ENCODE measurements around the gene FECH. TPM values are rescaled to one million over a fixed set of nuclear protein-coding genes. Genes with fewer than 3 reads are reported as not detected.

The FECH gene
- total RNA-seq, 2 experiments from 2014 or later: 5.3 to 14.2 TPM

GRCh38 chr18:57619876-57620275 is 33.4 kb upstream of the FECH start:
- Histone ChIP-seq H3K4me2 (ENCODE audit: low read length) (peak overlapping the region; percentile 95), H2AFZ (ENCODE audit: low read length) (no peak overlapping the region), H4K20me1 (ENCODE audit: insufficient read depth, low read length) (peaks cover 6% of the 10 kb centered on the region; the same call in 1 of the 2 replicates), H3K27ac (ENCODE audit: low read depth, low read length, poor library complexity, severe bottlenecking) (no peak overlapping the region), H3K9me2 (ENCODE audit: insufficient read depth, low read length) (no peaks in the 10 kb centered on the region), H3K4me3 (ENCODE audit: low read depth, low read length, poor library complexity, severe bottlenecking) (peak overlapping the region; percentile 90), H3K4me1 (ENCODE audit: insufficient read depth, low read length, poor library complexity, severe bottlenecking) (peaks cover 18% of the 10 kb centered on the region), H3K9me3 (ENCODE audit: low read length) (no peaks in the 10 kb centered on the region), H3K36me3 (ENCODE audit: insufficient read depth, low read length) (peaks cover 38% of the 10 kb centered on the region), H3K79me2 (ENCODE audit: insufficient read depth, low read depth, low read length) (peaks cover 32% of the 10 kb centered on the region)
- ChIA-PET CTCF (ENCODE audit: unreplicated experiment) (no interaction called here), POLR2A (interaction anchor here (0.6 kb wide), 1 partner anchor 595 kb away, joined by 3 read pairs; no protein-coding TSS in a partner anchor)
- intact Hi-C loops (cut with micrococcal nuclease; ENCODE audit: unreplicated experiment): no loop called here
- no peak for DNase-seq (ENCODE audit: low spot score)
- BruUV-seq (replicated peaks): no TSS peak
- no peak for TF ChIP-seq CTCF (conservative IDR thresholded peaks at IDR 0.05; ENCODE audit: low read length)
- no peak for TF ChIP-seq EZH2phosphoT487 (IDR thresholded peaks at IDR 0.05; ENCODE audit: borderline replicate concordance, low read depth, low read length)

GRCh38 chr18:57618910-57619309 is 32.4 kb upstream of the FECH start:
- ChIA-PET CTCF (ENCODE audit: unreplicated experiment) (no interaction called here), POLR2A (no interaction called here)
- H3K36me3 ChIP-seq (ENCODE audit: insufficient read depth, low read length): peaks cover 44% of the 10 kb centered on the region
- BruUV-seq (replicated peaks): no TSS peak
- no peak overlapping the region for H3K4me3 ChIP-seq (ENCODE audit: low read depth, low read length, poor library complexity, severe bottlenecking)
- no peak overlapping the region for H3K27ac ChIP-seq (ENCODE audit: low read depth, low read length, poor library complexity, severe bottlenecking)
- H3K9me3 ChIP-seq (ENCODE audit: low read length): no peaks in the 10 kb centered on the region
- H3K9me2 ChIP-seq (ENCODE audit: insufficient read depth, low read length): no peaks in the 10 kb centered on the region
- peaks cover 32% of the 10 kb centered on the region for H3K79me2 ChIP-seq (ENCODE audit: insufficient read depth, low read depth, low read length)
- peaks cover 18% of the 10 kb centered on the region for H3K4me1 ChIP-seq (ENCODE audit: insufficient read depth, low read length, poor library complexity, severe bottlenecking)
- H4K20me1 ChIP-seq (ENCODE audit: insufficient read depth, low read length): peaks cover 6% of the 10 kb centered on the region; the same call in 1 of the 2 replicates
- no peak overlapping the region for H2AFZ ChIP-seq (ENCODE audit: low read length)
- no peak for DNase-seq (ENCODE audit: low spot score)
- intact Hi-C loops (cut with micrococcal nuclease; ENCODE audit: unreplicated experiment): no loop called here
- H3K4me2 ChIP-seq (ENCODE audit: low read length): no peak overlapping the region
- no peak for TF ChIP-seq EZH2phosphoT487 (IDR thresholded peaks at IDR 0.05; ENCODE audit: borderline replicate concordance, low read depth, low read length)

GRCh38 chr18:57603871-57604270 is 17.4 kb upstream of the FECH start:
- no TSS peak for BruUV-seq (replicated peaks)
- Histone ChIP-seq H2AFZ (ENCODE audit: low read length) (no peak overlapping the region), H3K4me3 (ENCODE audit: low read depth, low read length, poor library complexity, severe bottlenecking) (no peak overlapping the region), H3K4me1 (ENCODE audit: insufficient read depth, low read length, poor library complexity, severe bottlenecking) (no peaks in the 10 kb centered on the region), H3K27ac (ENCODE audit: low read depth, low read length, poor library complexity, severe bottlenecking) (no peak overlapping the region), H3K36me3 (ENCODE audit: insufficient read depth, low read length) (peaks cover 83% of the 10 kb centered on the region), H4K20me1 (ENCODE audit: insufficient read depth, low read length) (no peaks in the 10 kb centered on the region), H3K4me2 (ENCODE audit: low read length) (no peak overlapping the region), H3K79me2 (ENCODE audit: insufficient read depth, low read depth, low read length) (no peaks in the 10 kb centered on the region), H3K9me3 (ENCODE audit: low read length) (no peaks in the 10 kb centered on the region), H3K9me2 (ENCODE audit: insufficient read depth, low read length) (no peaks in the 10 kb centered on the region)
- CTCF ChIA-PET (ENCODE audit: unreplicated experiment): no interaction called here
- TF ChIP-seq CTCF (conservative IDR thresholded peaks at IDR 0.05; ENCODE audit: low read length): no peak
- TF ChIP-seq EZH2phosphoT487 (IDR thresholded peaks at IDR 0.05; ENCODE audit: borderline replicate concordance, low read depth, low read length): no peak
- POLR2A ChIA-PET: interaction anchor here (0.6 kb wide), 1 partner anchor 14 kb away, joined by 4 read pairs; no protein-coding TSS in a partner anchor
- intact Hi-C loops (cut with micrococcal nuclease; ENCODE audit: unreplicated experiment): no loop called here
- no peak for DNase-seq (ENCODE audit: low spot score)
